ENCODE data around the gene PLIN4.

The PLIN4 gene

DNA sequence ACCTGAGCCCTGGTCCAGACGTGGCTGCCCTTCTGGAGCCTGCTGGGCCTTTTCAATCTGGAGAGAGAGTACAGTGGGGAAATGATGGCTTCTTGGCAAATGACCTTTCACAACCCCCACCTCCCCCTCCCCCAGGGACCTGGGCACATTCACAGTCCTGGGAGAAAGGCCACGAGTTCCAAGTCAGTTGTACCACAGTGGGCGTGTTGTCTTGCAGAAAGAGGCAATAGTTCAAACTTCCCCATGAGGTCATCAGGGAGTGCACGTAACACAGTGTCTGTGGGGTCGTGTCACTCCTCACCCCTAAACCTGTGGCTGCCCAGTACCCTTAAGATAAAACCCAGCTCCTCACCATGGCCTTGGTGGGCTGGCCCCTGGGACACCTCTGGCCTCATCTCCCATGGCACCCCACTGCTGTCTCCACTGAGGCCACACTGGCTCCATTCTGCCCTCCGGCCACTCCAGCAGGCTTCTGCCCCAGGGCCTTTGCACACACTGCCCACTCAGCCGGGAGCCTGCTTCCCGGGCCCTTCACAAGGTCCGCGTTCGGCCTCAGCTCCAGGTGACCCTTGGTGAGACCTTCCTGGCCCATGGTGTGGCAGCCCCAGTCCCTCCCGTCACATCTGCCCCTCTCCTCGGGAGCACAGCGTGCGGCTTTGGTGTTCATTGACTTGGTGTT is 13.3 kb downstream of the PLIN4 start:
- no peak for DNase-seq

DNA sequence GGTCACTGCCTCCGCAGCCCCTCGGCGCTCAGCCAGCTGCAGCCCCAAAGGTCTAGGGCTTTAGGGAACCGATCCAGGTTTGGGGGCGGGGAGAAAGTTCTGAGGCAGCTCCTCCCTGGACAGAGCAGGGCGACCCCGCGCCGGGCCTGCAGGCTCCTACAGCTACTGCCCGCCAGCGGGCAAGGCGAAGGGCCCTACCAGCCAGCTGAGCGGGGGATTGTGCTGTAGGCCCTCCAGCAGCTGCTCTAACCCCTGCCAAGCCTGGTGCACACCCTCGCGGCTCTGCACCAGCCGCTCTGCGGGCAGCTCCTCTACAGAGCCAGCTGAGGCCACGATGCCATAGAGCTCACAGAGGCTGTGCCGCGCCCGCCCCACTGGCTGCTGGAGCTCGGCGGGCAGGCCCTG is 14.0 kb downstream of the PLIN4 start:
- no peak for DNase-seq

DNA sequence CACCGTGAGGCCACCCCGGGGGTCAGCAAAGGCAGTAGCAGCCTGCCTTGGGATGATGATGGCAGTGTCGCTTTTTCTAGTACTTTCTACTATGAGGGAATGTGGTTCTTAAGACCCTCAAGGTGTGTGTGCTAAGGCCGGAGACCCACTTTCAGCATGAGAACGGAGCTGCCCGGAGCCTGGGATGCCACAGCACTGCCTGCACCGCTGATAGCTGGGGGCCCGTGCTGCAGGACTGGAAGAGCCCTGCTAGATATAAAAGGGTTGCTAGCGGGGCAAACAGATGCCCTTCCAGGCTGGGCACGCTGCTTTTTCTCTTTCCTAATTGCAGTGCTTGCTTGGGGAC is 14.5 kb downstream of the PLIN4 start:
- no peak for DNase-seq

DNA sequence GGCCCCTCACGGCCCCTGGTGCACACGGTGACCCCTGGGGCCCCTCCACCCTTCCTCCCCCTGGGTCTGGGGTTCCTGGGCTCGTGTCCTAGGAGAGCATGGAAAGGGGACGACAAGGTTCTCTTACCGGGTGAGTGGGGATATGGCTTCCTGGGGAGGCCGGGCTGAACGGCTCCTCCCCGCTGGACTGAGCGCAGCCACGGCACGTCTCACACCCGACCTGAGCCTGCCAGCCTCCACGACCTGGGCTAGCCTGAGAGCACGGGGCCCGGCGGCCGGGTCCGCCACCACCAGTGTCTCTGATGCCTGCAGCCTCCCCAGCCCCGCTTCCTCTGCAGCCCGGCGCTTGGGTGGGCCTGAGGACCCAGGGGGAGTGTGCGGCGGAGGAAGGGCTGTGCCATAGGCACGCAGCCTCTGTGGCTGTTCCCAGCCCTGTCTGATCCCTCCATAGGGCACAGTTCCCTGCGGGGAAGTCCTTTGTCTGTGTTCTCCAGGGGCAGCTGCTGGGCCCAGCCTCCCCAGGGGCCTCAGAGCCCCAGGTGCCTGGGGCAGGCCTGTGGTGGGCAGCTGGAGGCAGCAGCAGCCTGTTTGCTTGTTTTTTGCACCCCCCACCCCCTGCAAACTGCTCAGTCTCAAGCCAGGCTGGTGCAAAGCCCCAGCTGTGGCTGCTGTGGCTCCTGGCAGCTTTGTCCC is 15.0 kb downstream of the PLIN4 start:
- no peak for DNase-seq

DNA sequence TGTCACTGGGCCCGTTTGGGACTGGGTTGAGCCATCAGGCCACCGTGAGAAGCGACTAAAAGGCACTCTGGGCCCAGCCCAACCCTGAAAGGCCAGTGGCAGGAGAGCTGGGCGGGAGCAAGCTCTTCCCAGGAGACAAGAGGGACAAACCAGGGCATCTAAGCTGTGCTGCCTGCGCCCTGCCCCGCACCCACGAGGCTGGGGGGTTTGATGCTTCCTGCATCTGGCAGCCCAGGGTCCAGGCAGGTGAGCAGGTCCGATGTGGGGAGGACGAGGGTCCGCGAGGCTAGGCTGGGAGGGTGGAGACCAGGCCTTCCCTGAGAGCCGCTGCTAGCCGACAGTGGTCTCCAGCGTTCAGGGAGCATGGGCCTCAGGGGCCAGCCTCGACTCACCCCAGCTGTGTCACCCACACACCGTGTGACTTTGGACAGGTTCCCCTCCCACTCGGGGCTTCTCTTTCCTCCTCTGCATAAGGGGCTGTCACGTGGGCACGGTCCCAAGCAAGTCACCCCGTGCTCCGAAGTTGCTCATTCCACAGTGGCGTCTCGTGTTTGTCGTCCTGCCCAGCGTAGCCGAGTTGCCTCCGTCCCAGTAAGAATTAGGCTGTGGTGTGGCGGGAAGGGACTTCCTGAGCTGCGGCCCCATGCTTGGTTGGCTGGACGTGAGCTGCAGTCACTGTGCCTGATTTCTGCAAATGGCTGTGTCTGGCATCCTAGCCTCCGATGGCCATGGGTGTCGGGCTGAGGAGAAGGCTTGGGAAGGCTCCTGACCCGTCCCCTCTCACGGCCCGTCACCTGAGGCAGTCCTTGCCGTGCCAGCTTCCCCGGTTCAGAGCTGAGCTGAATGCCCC is 15.8 kb downstream of the PLIN4 start:
- DNase-seq = no peak

DNA sequence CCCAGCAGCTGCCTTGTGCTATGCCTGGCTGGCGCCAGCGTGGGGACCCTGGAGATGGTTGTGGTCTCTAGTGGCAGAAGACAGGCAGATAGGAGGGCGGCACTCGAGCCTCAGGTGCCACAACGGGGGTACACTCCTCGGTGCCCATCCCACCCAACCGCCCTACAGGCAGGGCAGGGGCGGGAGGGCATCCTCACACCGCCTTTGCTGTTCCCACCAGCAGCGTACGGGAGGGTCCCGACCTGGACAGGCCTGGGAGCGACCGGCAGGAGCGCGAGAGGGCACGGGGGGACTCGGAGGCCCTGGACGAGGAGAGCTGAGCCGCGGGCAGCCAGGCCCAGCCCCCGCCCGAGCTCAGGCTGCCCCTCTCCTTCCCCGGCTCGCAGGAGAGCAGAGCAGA is 16.6 kb downstream of the PLIN4 start:
- no peak for DNase-seq

DNA sequence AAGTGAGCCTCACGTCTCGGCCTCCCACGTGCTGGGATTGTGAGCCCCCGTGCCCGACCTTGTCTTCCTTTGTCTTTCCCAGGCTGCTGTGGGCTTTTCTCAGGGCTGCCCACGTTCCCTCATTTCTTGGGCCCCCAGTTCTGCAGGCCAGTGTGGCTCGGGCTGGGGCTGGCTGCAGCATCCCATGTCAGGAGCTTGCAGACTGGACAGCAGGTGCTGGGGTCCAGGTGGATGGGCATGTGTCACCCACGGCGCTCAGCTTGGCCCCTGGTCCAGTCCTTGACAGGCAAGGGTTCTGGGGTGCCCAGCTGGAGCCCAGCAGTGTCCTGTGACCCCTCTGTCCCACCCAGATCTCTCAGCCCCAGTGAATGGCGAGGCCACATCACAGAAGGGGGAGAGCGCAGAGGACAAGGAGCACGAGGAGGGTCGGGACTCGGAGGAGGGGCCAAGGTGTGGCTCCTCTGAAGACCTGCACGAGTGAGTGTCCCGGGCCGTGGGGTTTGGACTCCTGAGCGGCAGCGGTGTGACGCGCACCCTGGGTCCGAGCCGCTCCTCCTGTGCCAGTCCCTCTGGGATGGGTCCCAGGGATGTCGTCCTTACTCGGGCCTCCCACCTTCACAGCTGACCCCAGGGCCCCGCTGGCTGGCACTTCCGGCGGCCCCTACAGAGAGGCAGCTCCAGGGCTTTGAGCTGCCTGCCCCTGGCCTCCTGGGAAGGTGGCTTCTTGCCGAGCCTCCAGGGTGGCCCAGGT is 17.3 kb downstream of the PLIN4 start:
- no peak for DNase-seq

DNA sequence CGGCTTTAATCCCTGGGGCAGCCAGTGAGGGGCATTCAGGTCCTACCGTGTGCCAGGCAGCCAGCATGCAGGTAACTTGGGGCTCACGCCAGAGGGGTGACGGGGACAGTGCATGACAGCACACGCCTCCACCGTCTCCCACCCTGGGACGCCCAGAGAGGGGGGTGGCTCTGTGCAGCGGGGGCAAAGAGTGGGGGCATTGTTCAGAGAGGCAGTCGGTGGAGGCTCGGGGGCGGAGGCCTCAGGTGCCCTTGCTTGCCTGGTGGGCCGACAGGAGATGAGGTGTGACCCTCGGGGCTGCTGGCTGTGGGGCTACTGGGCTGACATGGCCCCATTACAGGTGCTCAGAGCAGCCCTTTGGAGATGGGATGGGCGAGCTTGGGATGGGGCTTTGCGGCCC is 18.4 kb downstream of the PLIN4 start:
- DNase-seq = no peak

DNA sequence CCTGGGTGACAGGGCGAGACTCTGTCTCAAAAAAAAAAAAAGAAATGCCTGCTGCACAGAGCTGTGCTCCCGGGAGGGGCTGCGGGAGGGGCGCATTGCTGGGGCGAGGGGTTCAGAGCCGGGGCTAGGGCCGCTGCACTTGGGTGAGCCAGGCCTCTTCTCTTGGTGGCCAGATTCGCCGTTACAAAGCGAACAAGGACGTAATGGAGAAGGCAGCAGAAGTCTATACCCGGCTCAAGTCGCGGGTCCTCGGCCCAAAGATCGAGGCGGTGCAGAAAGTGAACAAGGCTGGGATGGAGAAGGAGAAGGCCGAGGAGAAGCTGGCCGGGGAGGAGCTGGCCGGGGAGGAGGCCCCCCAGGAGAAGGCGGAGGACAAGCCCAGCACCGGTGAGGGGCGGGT is 19.0 kb downstream of the PLIN4 start:
- no peak for DNase-seq

DNA sequence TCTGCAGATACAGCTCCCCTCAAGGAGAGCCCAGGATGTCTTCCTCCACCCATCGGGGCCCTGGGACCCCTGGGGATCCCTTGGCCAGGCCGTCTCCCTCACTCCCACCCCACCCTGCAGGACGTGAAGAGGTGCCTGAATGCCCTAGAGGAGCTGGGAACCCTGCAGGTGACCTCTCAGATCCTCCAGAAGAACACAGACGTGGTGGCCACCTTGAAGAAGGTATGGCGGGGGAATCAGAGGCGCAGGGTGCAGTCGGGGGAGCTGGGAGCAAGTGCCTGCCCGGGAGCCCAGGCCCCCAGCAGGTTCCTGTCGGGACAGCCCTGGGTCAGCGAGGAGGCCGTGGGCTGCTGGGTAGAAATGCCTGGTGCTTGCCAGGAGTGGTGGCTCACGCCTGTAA is 19.6 kb downstream of the PLIN4 start:
- DNase-seq = no peak

DNA sequence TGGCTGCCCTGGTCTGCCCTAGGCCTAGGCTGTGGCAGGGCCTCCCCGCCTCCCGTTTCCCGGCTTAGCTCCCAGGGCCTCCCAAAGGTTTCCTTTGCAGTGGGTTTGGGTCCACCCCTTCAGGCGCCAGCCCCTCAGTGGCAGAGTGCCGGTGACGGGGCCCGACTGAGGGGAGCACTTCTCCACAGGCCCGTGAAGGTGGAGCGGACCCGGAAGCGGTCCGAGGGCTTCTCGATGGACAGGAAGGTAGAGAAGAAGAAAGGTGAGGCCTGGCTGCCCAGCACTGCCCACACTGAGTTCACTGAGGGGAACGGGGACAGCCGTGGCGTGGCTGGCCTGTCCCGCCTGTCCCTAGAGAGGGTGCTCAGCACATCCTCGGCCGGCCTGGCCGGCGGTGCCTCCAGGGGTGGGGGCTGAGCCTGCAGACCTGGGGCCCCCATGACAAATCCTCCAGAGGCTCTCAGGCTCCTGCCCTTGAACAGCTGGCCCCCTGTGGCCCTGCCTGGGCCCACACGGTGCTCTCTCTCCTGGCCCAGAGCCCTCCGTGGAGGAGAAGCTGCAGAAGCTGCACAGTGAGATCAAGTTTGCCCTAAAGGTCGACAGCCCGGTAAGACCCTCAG is 20.4 kb downstream of the PLIN4 start:
- no peak for DNase-seq

DNA sequence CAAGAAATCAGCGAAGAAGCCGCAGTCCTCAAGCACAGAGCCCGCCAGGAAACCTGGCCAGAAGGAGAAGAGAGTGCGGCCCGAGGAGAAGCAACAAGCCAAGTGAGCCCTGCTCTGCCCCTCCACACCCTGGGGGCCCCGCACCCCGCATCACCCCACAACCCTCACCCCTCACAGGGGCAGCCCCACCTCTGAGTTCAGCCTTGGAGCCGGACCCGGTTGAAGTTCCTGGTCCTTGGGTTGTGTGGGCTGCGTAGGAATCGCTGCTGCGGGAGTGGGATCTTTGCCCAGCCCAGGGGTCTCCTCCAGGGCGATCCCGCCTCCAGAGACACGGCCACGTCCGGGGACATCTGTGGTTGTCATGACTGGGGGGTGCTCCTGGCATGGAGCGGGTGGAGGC is 22.0 kb downstream of the PLIN4 start:
- DNase-seq = no peak

DNA sequence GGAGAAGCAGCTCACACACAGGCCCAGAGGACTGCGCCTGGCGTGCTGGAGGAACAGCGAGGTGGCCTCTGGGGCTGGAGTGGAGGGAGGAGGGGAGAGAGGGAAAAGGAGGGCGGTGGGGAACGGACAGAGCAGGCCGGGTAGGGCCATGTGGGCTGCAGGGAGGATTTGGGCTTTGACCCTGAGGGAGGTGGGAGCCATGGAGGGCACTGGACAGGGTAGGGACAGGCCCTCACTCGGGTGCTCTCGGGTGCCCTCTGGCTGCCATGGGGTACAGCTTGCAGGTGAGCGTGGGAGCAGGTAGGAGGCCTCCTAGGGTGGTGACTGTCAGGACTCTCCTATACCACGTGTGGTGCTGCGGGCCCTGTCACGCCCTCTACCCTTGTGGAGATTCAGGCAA is 22.8 kb downstream of the PLIN4 start:
- no peak for DNase-seq

DNA sequence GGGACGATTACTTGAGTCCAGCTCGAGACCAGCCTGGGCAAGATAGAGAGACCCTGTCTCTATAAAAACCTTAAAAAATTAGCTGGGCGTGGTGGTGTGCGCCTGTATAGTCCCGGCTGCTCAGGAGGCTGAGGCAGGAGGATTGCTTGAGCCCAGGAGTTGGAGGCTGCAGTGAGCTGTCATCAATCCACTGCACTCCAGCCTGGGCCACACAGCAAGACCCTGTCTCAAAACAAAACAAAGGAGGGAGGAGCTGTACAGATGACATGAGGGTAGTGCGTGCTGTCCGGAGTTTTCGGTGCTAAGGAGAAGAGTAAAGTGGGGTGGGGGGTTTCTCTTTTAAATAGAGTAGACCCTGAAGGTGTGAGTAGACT is 23.6 kb downstream of the PLIN4 start:
- DNase-seq = no peak

DNA sequence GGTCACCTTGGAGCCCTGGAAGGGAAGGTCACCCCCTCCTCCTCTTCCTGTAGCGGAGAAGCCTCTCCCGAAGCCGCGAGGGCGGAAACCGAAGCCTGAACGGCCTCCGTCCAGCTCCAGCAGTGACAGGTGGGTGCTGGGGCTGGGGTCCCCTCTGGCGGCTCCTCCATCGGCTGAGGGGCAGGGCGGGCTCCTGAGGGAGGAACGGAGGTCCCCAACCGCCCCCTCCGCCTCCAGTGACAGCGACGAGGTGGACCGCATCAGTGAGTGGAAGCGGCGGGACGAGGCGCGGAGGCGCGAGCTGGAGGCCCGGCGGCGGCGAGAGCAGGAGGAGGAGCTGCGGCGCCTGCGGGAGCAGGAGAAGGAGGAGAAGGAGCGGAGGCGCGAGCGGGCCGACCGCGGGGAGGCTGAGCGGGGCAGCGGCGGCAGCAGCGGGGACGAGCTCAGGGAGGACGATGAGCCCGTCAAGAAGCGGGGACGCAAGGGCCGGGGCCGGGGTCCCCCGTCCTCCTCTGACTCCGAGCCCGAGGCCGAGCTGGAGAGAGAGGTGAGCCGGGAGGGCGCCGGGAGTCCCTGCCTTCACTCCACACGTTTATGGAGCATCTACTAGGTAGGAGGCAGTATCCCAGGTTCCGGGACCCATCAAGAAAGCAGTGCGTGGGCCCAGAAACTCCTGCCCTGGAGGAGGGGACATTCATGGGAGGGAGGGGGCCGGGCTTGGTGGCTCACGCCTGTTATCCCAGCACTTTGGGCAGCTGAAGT is 24.2 kb downstream of the PLIN4 start:
- no peak for DNase-seq

DNA sequence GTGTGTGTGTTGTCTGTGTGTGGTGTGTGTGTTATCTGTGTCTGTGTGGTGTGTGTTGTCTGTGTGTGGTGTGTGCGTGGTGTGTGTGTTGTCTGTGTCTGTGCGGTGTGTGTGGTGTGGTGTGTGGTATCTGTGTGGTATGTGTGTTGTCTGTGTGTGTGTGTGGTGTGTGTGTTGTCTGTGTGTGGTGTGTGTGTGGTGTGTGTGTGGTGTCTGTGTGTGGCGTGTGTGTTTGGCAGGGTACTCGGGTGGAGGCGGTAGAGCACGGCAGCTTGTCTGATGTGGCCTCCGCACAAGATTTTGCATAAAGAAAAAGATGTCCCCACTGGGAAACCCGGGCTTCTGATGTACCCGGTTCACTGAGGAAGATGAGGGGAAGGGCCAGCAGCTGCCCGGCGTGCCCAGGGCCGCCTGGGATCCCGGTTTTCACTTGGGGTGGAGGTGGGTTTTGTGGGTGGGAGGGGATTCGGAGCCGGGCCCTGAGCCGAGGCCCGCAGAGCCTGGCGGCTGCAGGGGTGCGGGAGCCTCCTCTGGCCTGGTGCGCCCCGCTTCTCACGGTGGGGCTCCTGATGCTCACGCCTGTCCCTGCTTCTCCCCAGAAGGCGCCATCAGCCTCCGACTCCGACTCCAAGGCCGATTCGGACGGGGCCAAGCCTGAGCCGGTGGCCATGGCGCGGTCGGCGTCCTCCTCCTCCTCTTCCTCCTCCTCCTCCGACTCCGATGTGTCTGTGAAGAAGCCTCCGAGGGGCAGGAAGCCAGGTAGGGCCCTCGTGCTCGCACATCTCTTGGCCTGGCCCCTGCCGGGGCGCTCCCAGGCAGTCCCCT is 25.0 kb downstream of the PLIN4 start:
- no peak for DNase-seq

DNA sequence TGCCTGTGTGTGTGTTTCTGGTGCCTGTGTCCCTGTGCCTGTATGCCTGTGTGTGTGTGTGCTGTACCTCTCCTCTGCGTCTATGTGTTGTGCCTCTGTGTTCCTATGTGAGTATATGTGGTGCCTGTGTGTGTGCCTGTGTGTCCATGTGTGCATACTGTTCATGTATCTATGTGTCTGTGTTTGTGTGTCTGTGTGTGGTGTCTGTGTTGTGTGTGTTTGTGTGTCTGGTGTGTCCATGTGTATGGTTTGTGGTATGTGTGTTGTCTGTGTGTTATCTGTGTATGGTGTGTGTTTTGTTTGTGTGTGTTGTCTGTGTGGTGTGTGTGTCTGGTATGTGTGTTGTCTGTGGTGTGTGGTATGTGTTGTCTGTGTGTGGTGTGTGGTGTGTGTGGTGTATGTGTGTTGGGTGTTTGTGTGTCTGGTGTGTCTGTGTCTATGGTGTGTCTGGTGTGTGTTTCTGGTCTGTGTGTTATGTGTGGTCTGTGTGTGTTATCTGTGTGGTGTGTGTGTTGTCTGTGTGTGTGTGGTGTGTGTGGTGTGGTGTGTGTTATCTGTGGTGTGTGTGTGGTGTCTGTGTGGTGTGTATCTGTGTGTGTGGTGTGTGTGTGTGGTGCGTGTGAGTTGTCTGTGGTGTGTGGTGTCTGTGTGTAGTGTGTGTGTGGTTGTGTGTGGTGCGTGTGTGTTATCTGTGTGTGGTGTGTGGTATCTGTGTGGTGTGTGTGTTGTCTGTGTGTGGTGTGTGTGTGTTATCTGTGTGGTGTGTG is 25.8 kb downstream of the PLIN4 start:
- no peak for DNase-seq

DNA sequence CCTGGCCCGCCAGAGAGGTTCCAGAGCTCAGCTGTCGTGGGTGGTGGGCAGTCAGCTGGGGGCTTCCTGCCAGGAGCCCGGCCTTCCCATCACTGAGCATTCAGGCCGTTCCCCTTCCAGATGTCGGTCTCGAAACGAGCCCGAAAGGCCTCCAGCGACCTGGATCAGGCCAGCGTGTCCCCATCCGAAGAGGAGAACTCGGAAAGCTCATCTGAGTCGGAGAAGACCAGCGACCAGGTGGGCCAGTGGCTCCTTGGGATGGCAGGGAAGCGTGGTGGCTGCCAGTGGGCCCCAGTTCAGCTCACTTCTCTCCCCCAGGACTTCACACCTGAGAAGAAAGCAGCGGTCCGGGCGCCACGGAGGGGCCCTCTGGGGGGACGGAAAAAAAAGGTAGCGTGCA is 26.8 kb downstream of the PLIN4 start:
- no peak for DNase-seq

DNA sequence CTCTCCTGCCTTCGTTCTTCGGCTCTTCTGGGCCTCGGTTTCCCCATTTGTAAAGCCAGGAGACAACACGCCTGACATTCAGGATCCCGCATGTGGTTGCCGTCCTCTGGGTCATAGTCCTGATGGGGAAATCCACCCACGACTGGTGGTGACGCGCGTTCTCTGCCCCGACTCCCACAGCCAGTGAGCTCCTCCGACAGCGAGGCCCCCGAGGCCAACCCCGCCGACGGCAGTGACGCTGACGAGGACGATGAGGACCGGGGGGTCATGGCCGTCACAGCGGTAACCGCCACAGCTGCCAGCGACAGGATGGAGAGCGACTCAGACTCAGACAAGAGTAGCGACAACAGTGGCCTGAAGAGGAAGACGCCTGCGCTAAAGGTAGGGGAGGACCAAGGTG is 29.8 kb downstream of the PLIN4 start:
- no peak for DNase-seq

DNA sequence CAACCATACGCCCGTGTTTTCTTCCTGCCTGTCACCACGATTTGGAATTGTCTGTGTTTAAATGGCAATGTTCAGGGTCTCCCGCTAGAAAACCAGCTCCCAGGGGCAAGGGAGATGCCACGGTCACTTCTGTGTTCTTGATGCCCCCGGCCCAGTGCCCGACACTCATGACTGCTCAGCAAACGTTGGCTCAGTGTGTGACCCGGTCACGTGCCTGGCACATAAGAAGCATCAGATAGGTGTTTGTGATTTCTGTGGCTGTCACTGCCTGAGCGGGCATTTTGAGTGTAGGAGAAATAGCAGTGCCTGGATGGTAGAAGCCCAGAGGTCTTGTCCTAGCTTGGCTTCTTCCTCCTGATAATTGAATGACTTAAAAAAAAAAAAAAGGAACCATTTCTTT is 30.7 kb downstream of the PLIN4 start:
- DNase-seq = no peak

DNA sequence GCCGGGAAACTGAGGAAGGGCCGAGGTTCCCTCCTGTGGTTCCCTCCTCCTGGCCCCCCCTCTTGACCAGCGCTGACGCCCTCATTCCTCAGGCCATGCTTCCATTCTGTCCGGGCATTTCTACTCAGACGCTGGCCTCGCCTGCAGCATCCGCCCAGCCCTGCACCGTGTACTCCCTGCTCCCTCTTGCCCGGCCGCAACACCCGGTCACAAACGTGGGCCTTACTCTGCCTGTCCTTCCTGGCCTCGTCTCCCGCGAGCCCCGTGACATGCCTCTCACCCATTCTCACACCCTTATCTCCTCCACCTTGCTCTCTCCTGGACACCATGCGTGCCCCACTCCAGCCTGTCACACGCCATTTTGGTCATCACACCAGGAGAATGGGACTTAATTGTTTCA is 34.9 kb downstream of the PLIN4 start:
- no peak for DNase-seq
